GM12864 (cell line): ENCODE results near the gene PGLYRP1.

Source experiments
- DNase-seq: peaks from one replicate; pipeline ENCODE4 v3.0.0-alpha.2; 2011; ENCODE audit warnings: low read depth
- H3K4me3 ChIP-seq: 2 replicates; pipeline ENCODE4 v1.5.1; 2011; ENCODE audit warnings: mild to moderate bottlenecking, low read depth, low read length, control low read depth
- CTCF ChIP-seq: IDR thresholded peaks from 2 replicates; pipeline ENCODE4 v1.5.1; 2011; ENCODE audit warnings: low read depth, mild to moderate bottlenecking, moderate library complexity, low read length, control low read depth, inconsistent platforms; ENCODE audit errors: missing control alignments

PGLYRP1 gene

GRCh38 chr19:45994998-45995714, 27.7 kb downstream of the PGLYRP1 start, which contains the start of gene CCDC61:
CCDC61 (plus strand) TSS chr19:45995467; CDS start chr19:46003019, 7,552 bp downstream.
- H3K4me3 ChIP-seq = peak within 1 kb of the TSS; percentile 64
- no peak for TF ChIP-seq CTCF
- peak; percentile 99 for DNase-seq

DNA sequence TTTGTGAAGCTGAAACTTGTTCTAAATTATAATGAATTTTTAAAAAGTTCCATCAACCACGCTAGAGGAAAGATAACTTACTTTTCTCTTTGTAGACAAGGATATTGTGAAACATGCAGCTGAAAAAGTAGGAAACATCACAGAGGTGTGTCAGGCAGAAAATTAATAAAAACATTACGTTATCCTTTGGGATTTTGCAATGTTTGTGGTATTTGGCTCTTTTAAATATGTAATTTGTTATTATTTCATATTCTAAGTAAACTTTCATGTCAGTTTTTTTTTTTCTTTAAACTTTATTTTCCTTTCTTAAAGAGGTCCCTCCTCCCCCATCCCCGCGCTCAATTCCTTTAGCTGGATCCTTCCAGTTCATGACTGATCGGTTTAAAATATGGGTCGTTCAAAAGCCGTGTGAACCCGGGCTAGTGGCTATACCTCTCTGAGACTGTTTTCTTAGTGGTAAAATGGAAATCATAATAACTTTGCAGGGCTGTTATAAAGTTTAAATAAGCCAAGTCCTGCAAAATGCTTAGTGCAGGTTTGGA, 28.3 kb downstream of the PGLYRP1 start:
- TF ChIP-seq CTCF = no peak
- no peak for DNase-seq
- H3K4me3 ChIP-seq = peak overlapping the region; percentile 51

- TF ChIP-seq CTCF = no peak
- H3K4me3 ChIP-seq = no peak overlapping the region
- DNase-seq = no peak
Observed at GRCh38 chr19:45990113-45990728, 32.6 kb downstream of the PGLYRP1 start.

DNA sequence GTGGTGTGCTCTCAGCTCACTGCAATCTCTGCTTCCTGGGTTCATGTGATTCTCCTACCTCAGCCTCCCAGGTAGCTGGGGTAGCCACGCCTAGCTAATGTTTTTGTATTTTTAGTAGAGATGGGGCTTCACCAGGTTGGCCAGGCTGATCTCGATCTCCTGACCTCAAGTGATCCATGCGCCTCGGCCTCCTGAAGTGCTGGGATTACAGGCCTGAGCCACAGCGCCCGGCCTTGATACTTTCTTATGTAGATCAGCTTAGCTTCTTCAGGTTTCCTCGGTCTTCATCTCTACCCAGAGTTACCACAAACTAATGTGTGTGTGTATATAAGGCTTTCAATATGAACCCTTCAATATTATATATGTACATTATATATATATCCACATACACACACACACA, 37.5 kb downstream of the PGLYRP1 start:
- no peak for TF ChIP-seq CTCF
- no peak overlapping the region for H3K4me3 ChIP-seq
- DNase-seq = no peak

- no peak for TF ChIP-seq CTCF
- no peak for DNase-seq
- no peak overlapping the region for H3K4me3 ChIP-seq
Observed at GRCh38 chr19:45981350-45981749, 41.5 kb downstream of the PGLYRP1 start.

GRCh38 chr19:45978156-45978555, 44.7 kb downstream of the PGLYRP1 start:
- DNase-seq = no peak
- no peak overlapping the region for H3K4me3 ChIP-seq
- no peak for TF ChIP-seq CTCF

DNA sequence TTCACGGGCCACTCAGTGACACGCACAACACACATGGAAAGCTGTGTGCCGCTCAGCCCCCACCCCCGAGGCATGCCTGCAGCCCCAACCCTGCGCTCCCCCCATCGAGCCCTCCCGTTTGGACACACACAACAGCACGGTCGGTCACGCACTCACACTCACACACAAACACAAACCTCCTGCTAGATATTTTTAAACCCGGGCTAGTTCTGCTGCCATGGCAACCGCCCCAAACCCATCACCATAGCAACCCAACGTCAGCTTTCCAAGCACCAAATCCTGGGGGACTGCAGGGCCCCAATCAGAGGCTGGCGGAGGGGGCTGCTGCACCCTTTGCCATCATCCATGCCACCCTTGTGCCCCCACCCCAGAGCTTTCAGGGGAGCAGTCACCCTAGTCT, 46.7 kb downstream of the PGLYRP1 start:
- no peak for TF ChIP-seq CTCF
- H3K4me3 ChIP-seq = no peak overlapping the region
- DNase-seq = no peak
